Neural cell (in vitro differentiated cells): ENCODE data around the gene PARM1. TPM values are rescaled to one million over a fixed set of nuclear protein-coding genes. Genes with fewer than 3 reads are reported as not detected.

Experiments
- H2AFZ ChIP-seq: fragments of 200-600, 300-800 bp; sonication (generic), shearing (Covaris generic); 2 replicates; pipeline ENCODE4 v1.6.0; 2014; ENCODE audit warnings: low read depth, mild to moderate bottlenecking, antibody characterized with exemption, low read length, moderate library complexity
- H3F3A ChIP-seq: fragments of 200-600 bp; shearing (Covaris generic); 2 replicates; pipeline ENCODE4 v1.6.1; 2016; ENCODE audit warnings: mild to moderate bottlenecking, moderate library complexity, mixed read lengths, antibody characterized with exemption, low read length; ENCODE audit not compliant: insufficient read depth, poor library complexity, severe bottlenecking
- H3K27ac ChIP-seq: fragments of 200-600, 300-800 bp; sonication (generic), shearing (Covaris generic); 2 replicates; pipeline ENCODE4 v1.5.1; 2014; ENCODE audit warnings: mild to moderate bottlenecking, low read length, moderate library complexity
- H3K27me3 ChIP-seq: fragments of 300-800, 200-600 bp; sonication (generic), shearing (Covaris generic); 2 replicates; pipeline ENCODE4 v1.6.0; 2014; ENCODE audit warnings: mild to moderate bottlenecking, low read depth, low read length, moderate library complexity; ENCODE audit not compliant: insufficient read depth
- H3K36me3 ChIP-seq: fragments of 300-800, 200-600 bp; sonication (generic), shearing (Covaris generic); 2 replicates; pipeline ENCODE4 v1.5.1; 2014; ENCODE audit warnings: mild to moderate bottlenecking, antibody characterized with exemption, low read length, moderate library complexity; ENCODE audit not compliant: insufficient read depth
- H3K4me2 ChIP-seq: fragments of 300-800, 200-600 bp; sonication (generic), shearing (Covaris generic); 2 replicates; pipeline ENCODE4 v1.6.0; 2014; ENCODE audit warnings: mild to moderate bottlenecking, low read length
- H3K4me3 ChIP-seq: fragments of 300-800, 200-600 bp; sonication (generic), shearing (Covaris generic); 2 replicates; pipeline ENCODE4 v1.5.1; 2014; ENCODE audit warnings: mild to moderate bottlenecking, low read length, moderate library complexity
- H3K79me2 ChIP-seq: fragments of 200-600 bp; shearing (Covaris generic); replicated peaks from 2 replicates; pipeline ENCODE4 v1.6.0; 2014; ENCODE audit warnings: mild to moderate bottlenecking, low read length, moderate library complexity; ENCODE audit not compliant: insufficient read depth
- H3K9ac ChIP-seq: fragments of 300-800, 200-600 bp; sonication (generic), shearing (Covaris generic); 2 replicates; pipeline ENCODE4 v1.6.1; 2016; ENCODE audit warnings: mild to moderate bottlenecking, low read length, mixed read lengths
- H3K9me2 ChIP-seq: fragments of 200-600 bp; shearing (Covaris generic); 2 replicates; pipeline ENCODE4 v1.6.1; 2016; ENCODE audit warnings: mild to moderate bottlenecking, low read length, mixed read lengths; ENCODE audit not compliant: insufficient read depth
- H3K9me3 ChIP-seq: fragments of 200-600, 300-800 bp; sonication (generic), shearing (Covaris generic); 2 replicates; pipeline ENCODE4 v1.6.1; 2016; ENCODE audit warnings: mild to moderate bottlenecking, mixed run types, low read length, moderate library complexity, mixed read lengths
- H4K20me1 ChIP-seq: fragments of 200-600 bp; shearing (Covaris generic); 2 replicates; pipeline ENCODE4 v1.6.1; 2016; ENCODE audit warnings: mild to moderate bottlenecking, mixed run types; ENCODE audit not compliant: insufficient read depth
- CTCF ChIP-seq: fragments of 450-650 bp; IDR thresholded peaks from 2 replicates; pipeline ENCODE4 v1.5.1; 2014; ENCODE audit warnings: antibody characterized with exemption, mild to moderate bottlenecking, moderate library complexity; ENCODE audit not compliant: poor library complexity, severe bottlenecking
- EP300 ChIP-seq: fragments of 450-650 bp; conservative IDR thresholded peaks from 2 replicates; pipeline ENCODE4 v1.6.1; 2014; ENCODE audit warnings: antibody characterized with exemption, mild to moderate bottlenecking, moderate library complexity; ENCODE audit not compliant: poor library complexity, severe bottlenecking
- EZH2 ChIP-seq: fragments of 200-600, 300-800 bp; shearing (Covaris generic), sonication (generic); IDR thresholded peaks from 2 replicates; pipeline ENCODE4 v1.6.1; 2014; ENCODE audit warnings: antibody characterized with exemption, low read length, borderline replicate concordance, mild to moderate bottlenecking; ENCODE audit not compliant: insufficient read depth, poor library complexity, severe bottlenecking
- MXI1 ChIP-seq: fragments of 450-650 bp; conservative IDR thresholded peaks from 2 replicates; pipeline ENCODE4 v1.6.1; 2014; ENCODE audit warnings: antibody characterized with exemption, mild to moderate bottlenecking; ENCODE audit not compliant: poor library complexity, severe bottlenecking
- POLR2AphosphoS5 ChIP-seq: IDR thresholded peaks from 2 replicates; pipeline ENCODE4 v1.6.1; 2012
- RAD21 ChIP-seq: fragments of 450-650 bp; conservative IDR thresholded peaks from 2 replicates; pipeline ENCODE4 v1.6.1; 2014; ENCODE audit warnings: antibody characterized with exemption, mild to moderate bottlenecking, moderate library complexity
- REST ChIP-seq: IDR thresholded peaks from 2 replicates; pipeline ENCODE4 v1.6.1; 2012; ENCODE audit warnings: borderline replicate concordance
- SMC3 ChIP-seq: fragments of 450-650 bp; conservative IDR thresholded peaks from 2 replicates; pipeline ENCODE4 v1.6.1; 2014; ENCODE audit warnings: antibody characterized with exemption, mild to moderate bottlenecking, moderate library complexity; ENCODE audit not compliant: poor library complexity
- TAF1 ChIP-seq: IDR thresholded peaks from 2 replicates; pipeline ENCODE4 v1.6.1; 2012; ENCODE audit warnings: low read depth
- polyA plus RNA-seq: library from polyadenylated mRNA; depleted of rRNA; stranded (reverse); fragments of >200 nt; gene quantifications from 2 replicates; pipeline ENCODE4 v1.2.3, GENCODE V29; 2014

The PARM1 gene
- polyA plus RNA-seq, 1 donor from 2014 or later = 1.3 TPM

GRCh38 chr4:74900862-74901261 is 32.1 kb upstream of the PARM1 start:
- H3K9me2 ChIP-seq = no peaks in the 10 kb centered on the region
- no peak overlapping the region for H3K4me3 ChIP-seq
- no peak overlapping the region for H3K4me2 ChIP-seq
- no peaks in the 10 kb centered on the region for H3K36me3 ChIP-seq
- no peak overlapping the region for H3K27ac ChIP-seq
- no peaks in the 10 kb centered on the region for H3K27me3 ChIP-seq
- no peak overlapping the region for H2AFZ ChIP-seq
- TF ChIP-seq TAF1 (no peak), EP300 (no peak), EZH2 (no peak), CTCF (no peak), RAD21 (no peak), POLR2AphosphoS5 (no peak), SMC3 (no peak), MXI1 (no peak), REST (no peak)
- H4K20me1 ChIP-seq = no peaks in the 10 kb centered on the region
- no peak overlapping the region for H3K9ac ChIP-seq
- H3F3A ChIP-seq = no peaks in the 10 kb centered on the region
- H3K9me3 ChIP-seq = no peaks in the 10 kb centered on the region
- no peaks in the 10 kb centered on the region for H3K79me2 ChIP-seq

DNA sequence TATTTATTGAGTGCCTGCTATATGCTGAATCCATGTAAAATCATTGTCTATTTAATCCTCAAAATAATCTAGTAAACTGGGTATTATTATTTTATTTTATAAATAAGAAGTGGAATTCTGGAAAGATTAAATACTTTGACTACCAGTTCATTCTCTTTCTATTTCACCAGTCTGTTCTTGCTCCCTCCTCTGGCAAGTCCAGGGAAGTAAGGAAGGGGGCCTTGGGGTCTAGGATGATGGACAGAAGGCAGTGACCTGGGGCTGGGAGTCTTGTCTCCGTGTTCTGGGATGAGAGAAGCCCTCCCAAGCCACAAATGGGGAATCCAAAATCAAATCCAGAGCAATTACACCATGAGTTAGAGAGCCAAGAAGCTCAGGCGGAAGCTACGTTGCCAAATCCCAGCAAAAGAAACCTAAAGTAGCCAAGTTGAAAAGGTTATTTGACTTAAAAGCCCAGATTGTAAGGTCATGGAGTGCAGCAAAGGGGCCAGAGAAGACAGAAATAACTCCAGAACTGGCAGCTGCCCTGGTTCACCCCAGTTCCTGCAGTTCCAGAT is 28.3 kb upstream of the PARM1 start:
- H3K4me3 ChIP-seq = no peak overlapping the region

More for the DNA sequence above, 28.3 kb upstream of the PARM1 start:
- Histone ChIP-seq H3K27me3 (no peaks in the 10 kb centered on the region), H3K9me2 (no peaks in the 10 kb centered on the region), H2AFZ (no peak overlapping the region), H3K36me3 (no peaks in the 10 kb centered on the region), H3K9ac (no peak overlapping the region), H3K27ac (no peak overlapping the region), H3K79me2 (no peaks in the 10 kb centered on the region), H3K9me3 (no peaks in the 10 kb centered on the region), H4K20me1 (no peaks in the 10 kb centered on the region), H3F3A (no peaks in the 10 kb centered on the region), H3K4me2 (no peak overlapping the region)
- TF ChIP-seq TAF1 (no peak), SMC3 (no peak), EZH2 (no peak), MXI1 (no peak), REST (no peak), POLR2AphosphoS5 (no peak), CTCF (no peak), EP300 (no peak), RAD21 (no peak)
